Chondrocyte (in vitro differentiated cells): ENCODE measurements around the gene NWD2. TPM values are rescaled to one million over a fixed set of nuclear protein-coding genes. Genes with fewer than 3 reads are reported as not detected.

ENCODE experiments used
- DNase-seq: peaks from one replicate; pipeline ENCODE4 v3.0.0; 2021; ENCODE audit warnings: mixed read lengths, low spot score
- H3K27ac Mint-ChIP-seq: one replicate; pipeline ENCODE4 v1.8.0; 2021; ENCODE audit warnings: mild to moderate bottlenecking, moderate library complexity, mixed read lengths; ENCODE audit not compliant: unreplicated experiment
- H3K27me3 Mint-ChIP-seq: 2 replicates; pipeline ENCODE4 v1.8.0; 2021; ENCODE audit warnings: low read depth, mixed read lengths
- H3K36me3 Mint-ChIP-seq: 2 replicates; pipeline ENCODE4 v1.8.0; 2021; ENCODE audit warnings: low read depth, mixed read lengths
- H3K4me1 Mint-ChIP-seq: 2 replicates; pipeline ENCODE4 v1.8.0; 2021; ENCODE audit warnings: low read depth, mild to moderate bottlenecking, mixed read lengths
- H3K4me3 Mint-ChIP-seq: one replicate; pipeline ENCODE4 v1.8.0; 2021; ENCODE audit warnings: mild to moderate bottlenecking, moderate library complexity, mixed read lengths; ENCODE audit not compliant: unreplicated experiment
- H3K9me3 Mint-ChIP-seq: 2 replicates; pipeline ENCODE4 v1.8.0; 2021; ENCODE audit warnings: low read depth, mixed read lengths
- CTCF ChIP-seq: fragments of 200-600 bp; sonication (generic); IDR thresholded peaks from 2 replicates; pipeline ENCODE4 v1.5.0; 2021; ENCODE audit warnings: antibody characterized with exemption, mild to moderate bottlenecking, moderate library complexity
- total RNA-seq: library from RNA; stranded (reverse); gene quantifications from 3 replicates; pipeline ENCODE4 v1.2.1, GENCODE V29; 2021

Gene NWD2
- total RNA-seq, 1 donor from 2014 or later = not detected

GRCh38 chr4:37469286-37469685, 224.7 kb downstream of the NWD2 start:
- H3K4me3 Mint-ChIP-seq = no peak overlapping the region
- no peaks in the 10 kb centered on the region for H3K36me3 Mint-ChIP-seq
- peaks cover 14% of the 10 kb centered on the region for H3K27me3 Mint-ChIP-seq
- no peaks in the 10 kb centered on the region for H3K4me1 Mint-ChIP-seq
- no peak for DNase-seq
- H3K9me3 Mint-ChIP-seq = no peaks in the 10 kb centered on the region
- H3K27ac Mint-ChIP-seq = no peak overlapping the region
- no peak for TF ChIP-seq CTCF

DNA sequence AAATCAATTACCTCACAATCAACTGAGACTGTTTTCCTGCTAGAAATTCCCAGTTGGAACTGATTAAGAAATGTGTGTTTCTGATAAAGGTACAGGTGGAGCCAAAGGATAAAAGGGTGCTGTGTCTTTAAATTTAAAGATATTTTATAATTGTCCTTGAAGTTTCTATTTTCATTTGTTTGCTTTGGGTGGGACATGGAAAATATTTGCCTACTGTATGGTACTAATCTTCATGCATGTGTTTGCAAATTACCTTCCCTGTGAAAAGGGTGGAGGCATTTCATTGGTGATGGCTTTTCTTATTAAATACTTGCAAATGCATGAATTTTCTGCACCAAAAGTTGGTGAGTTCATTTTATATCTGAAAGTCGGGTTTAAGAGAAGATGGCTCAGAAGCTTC, 225.7 kb downstream of the NWD2 start:
- H3K27ac Mint-ChIP-seq = no peak overlapping the region
- no peaks in the 10 kb centered on the region for H3K4me1 Mint-ChIP-seq
- peaks cover 15% of the 10 kb centered on the region for H3K27me3 Mint-ChIP-seq
- no peak overlapping the region for H3K4me3 Mint-ChIP-seq
- no peaks in the 10 kb centered on the region for H3K36me3 Mint-ChIP-seq
- no peaks in the 10 kb centered on the region for H3K9me3 Mint-ChIP-seq
- DNase-seq = no peak
- TF ChIP-seq CTCF = no peak

DNA sequence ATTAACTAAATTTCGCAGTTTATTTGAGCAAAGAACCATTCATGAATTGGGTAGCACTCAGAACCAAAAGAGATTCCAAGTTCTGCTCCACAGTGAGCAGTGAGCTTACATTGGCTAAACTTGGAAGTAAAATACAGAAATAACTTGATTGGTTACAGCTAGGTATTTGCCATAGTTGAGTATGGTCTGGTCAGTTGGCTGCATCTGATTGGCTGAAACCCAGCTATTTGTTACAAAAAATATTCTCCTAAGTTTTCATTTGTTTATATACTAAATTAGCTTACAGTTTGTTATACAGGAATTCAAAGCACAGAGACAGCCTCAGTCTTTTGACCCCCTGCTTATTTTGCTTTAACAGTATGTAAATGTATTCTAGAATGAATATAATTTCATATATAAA, 226.6 kb downstream of the NWD2 start:
- no peaks in the 10 kb centered on the region for H3K36me3 Mint-ChIP-seq
- H3K27ac Mint-ChIP-seq = no peak overlapping the region
- H3K27me3 Mint-ChIP-seq = peaks cover 16% of the 10 kb centered on the region
- H3K4me1 Mint-ChIP-seq = no peaks in the 10 kb centered on the region
- DNase-seq = no peak
- no peak for TF ChIP-seq CTCF
- H3K4me3 Mint-ChIP-seq = no peak overlapping the region
- H3K9me3 Mint-ChIP-seq = no peaks in the 10 kb centered on the region

DNA sequence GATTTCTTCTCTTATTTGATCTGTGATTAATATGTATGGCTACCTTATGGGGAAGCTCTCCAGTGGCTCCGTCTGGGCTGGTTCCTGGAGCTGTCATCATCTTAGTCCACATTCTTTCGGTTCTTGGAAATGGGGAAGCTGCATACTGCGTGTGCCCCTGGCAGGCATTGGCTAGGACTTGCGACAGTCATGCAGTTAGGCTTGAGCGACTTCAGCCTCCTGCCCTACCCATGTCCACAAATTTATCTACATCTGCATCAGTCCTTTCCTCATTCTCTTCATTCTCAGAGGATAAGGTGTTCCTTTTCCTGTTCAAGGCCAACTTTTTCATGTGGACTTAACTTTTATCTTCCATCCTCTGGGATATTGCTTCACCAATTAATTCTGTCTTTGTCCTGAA, 227.4 kb downstream of the NWD2 start:
- no peak for TF ChIP-seq CTCF
- H3K27me3 Mint-ChIP-seq = peaks cover 18% of the 10 kb centered on the region
- H3K4me1 Mint-ChIP-seq = no peaks in the 10 kb centered on the region
- no peaks in the 10 kb centered on the region for H3K9me3 Mint-ChIP-seq
- DNase-seq = no peak
- H3K27ac Mint-ChIP-seq = no peak overlapping the region
- no peaks in the 10 kb centered on the region for H3K36me3 Mint-ChIP-seq
- no peak overlapping the region for H3K4me3 Mint-ChIP-seq

GRCh38 chr4:37473807-37474206, 229.3 kb downstream of the NWD2 start:
- DNase-seq = no peak
- Mint-ChIP-seq H3K36me3 (no peaks in the 10 kb centered on the region), H3K27me3 (peaks cover 20% of the 10 kb centered on the region), H3K4me3 (no peak overlapping the region), H3K4me1 (no peaks in the 10 kb centered on the region), H3K27ac (no peak overlapping the region), H3K9me3 (no peaks in the 10 kb centered on the region)
- TF ChIP-seq CTCF = no peak
